ENCODE data around the gene EXOC4. TPM values are rescaled to one million over a fixed set of nuclear protein-coding genes. Genes with fewer than 3 reads are reported as not detected.

EXOC4 gene
- total RNA-seq, 4 donors from 2014 or later, result 36.6 to 64.0 (median 57.4) TPM

GRCh38 chr7:133382775-133383559, 130.1 kb downstream of the EXOC4 start:
- WGBS, result 52% methylated on average over 6 of the region's 6 CpGs
- Histone ChIP-seq H3K9me3 (no peaks in the 10 kb centered on the region), H3K4me3 (no peak overlapping the region), H3K4me1 (peaks cover 4 to 25% (median 20%) of the 10 kb centered on the region in 4 donors), H3K27me3 (no peaks in the 10 kb centered on the region), H3K27ac (replicated peaks in 1 of 4) (no peak overlapping the region), H3K36me3 (no peaks in the 10 kb centered on the region)
- intact Hi-C loops (cut with DNase I), result no loop called here
- TF ChIP-seq POLR2A (IDR thresholded peaks at IDR 0.05; ENCODE audit: low read depth) (no peak), CTCF (IDR thresholded peaks at IDR 0.05) (no peak), POLR2AphosphoS5 (IDR thresholded peaks at IDR 0.05) (no peak)
- DNase-seq (ENCODE audit: extremely low spot score), result no peak

GRCh38 chr7:133386205-133386604, 133.3 kb downstream of the EXOC4 start:
- 93% methylated on average over 2 of the region's 2 CpGs for WGBS
- intact Hi-C loops (cut with DNase I), result no loop called here

GRCh38 chr7:133389727-133390126, 136.8 kb downstream of the EXOC4 start:
- TF ChIP-seq EP300 (IDR thresholded peaks at IDR 0.05), result no peak
- TF ChIP-seq POLR2A (IDR thresholded peaks at IDR 0.05; ENCODE audit: low read depth), result no peak
- no peak for TF ChIP-seq CTCF (IDR thresholded peaks at IDR 0.05)
- TF ChIP-seq POLR2AphosphoS5 (IDR thresholded peaks at IDR 0.05), result no peak
- H3K27ac ChIP-seq (replicated peaks in 1 of 4), result no peak overlapping the region
- no peak for DNase-seq (ENCODE audit: extremely low spot score)
- H3K9me3 ChIP-seq, result no peaks in the 10 kb centered on the region
- H3K36me3 ChIP-seq, result no peaks in the 10 kb centered on the region
- no peak overlapping the region for H3K4me3 ChIP-seq
- H3K27me3 ChIP-seq, result no peaks in the 10 kb centered on the region
- intact Hi-C loops (cut with DNase I), result no loop called here
- H3K4me1 ChIP-seq, result peaks cover 0 to 10% (median 6%) of the 10 kb centered on the region in 4 donors
- WGBS, result 95% methylated on average over 4 of the region's 4 CpGs

More at GRCh38 chr7:133386205-133386604, 133.3 kb downstream of the EXOC4 start:
- Histone ChIP-seq H3K36me3 (no peaks in the 10 kb centered on the region), H3K9me3 (no peaks in the 10 kb centered on the region), H3K4me3 (no peak overlapping the region), H3K4me1 (peaks cover 4 to 25% (median 20%) of the 10 kb centered on the region in 4 donors), H3K27me3 (no peaks in the 10 kb centered on the region), H3K27ac (replicated peaks in 1 of 4) (no peak overlapping the region)
- TF ChIP-seq EP300 (IDR thresholded peaks at IDR 0.05) (no peak), CTCF (IDR thresholded peaks at IDR 0.05) (no peak), POLR2AphosphoS5 (IDR thresholded peaks at IDR 0.05) (no peak)
- no peak for DNase-seq (ENCODE audit: extremely low spot score)

- WGBS, result 67% methylated on average over 11 of the region's 11 CpGs
- intact Hi-C loops (cut with DNase I), result no loop called here
- Histone ChIP-seq H3K27me3 (no peaks in the 10 kb centered on the region), H3K4me1 (peaks cover 0 to 10% (median 6%) of the 10 kb centered on the region in 4 donors), H3K36me3 (no peaks in the 10 kb centered on the region), H3K4me3 (no peak overlapping the region), H3K9me3 (no peaks in the 10 kb centered on the region), H3K27ac (replicated peaks in 1 of 4) (no peak overlapping the region)
- DNase-seq (ENCODE audit: extremely low spot score), result no peak
- TF ChIP-seq POLR2A (IDR thresholded peaks at IDR 0.05; ENCODE audit: low read depth) (no peak), EP300 (IDR thresholded peaks at IDR 0.05) (no peak), CTCF (IDR thresholded peaks at IDR 0.05) (no peak), POLR2AphosphoS5 (IDR thresholded peaks at IDR 0.05) (no peak)
Observed at GRCh38 chr7:133391206-133391605, 138.3 kb downstream of the EXOC4 start.
